ENCODE measurements around the gene LRPPRC. TPM values are rescaled to one million over a fixed set of nuclear protein-coding genes. Genes with fewer than 3 reads are reported as not detected.

The LRPPRC gene
- total RNA-seq, 1 donor from 2014 or later, result 106 TPM

GRCh38 chr2:43984533-43984932, 11.3 kb downstream of the LRPPRC start:
- DNase-seq (ENCODE audit: low spot score in 2 of 2) (no peak), FAIRE-seq (no peak)

- no peak for FAIRE-seq
Observed at GRCh38 chr2:43980902-43981301, 14.9 kb downstream of the LRPPRC start.

GRCh38 chr2:43977677-43978375, 18.0 kb downstream of the LRPPRC start:
- no peak for DNase-seq (ENCODE audit: low spot score in 2 of 2)
- FAIRE-seq, result no peak

More at GRCh38 chr2:43980902-43981301, 14.9 kb downstream of the LRPPRC start:
- no peak for DNase-seq (ENCODE audit: low spot score in 2 of 2)

- DNase-seq (ENCODE audit: low spot score in 2 of 2) (no peak), FAIRE-seq (no peak)
Observed at GRCh38 chr2:43960921-43961320, 34.9 kb downstream of the LRPPRC start.

GRCh38 chr2:43958397-43959275, 37.2 kb downstream of the LRPPRC start:
- no peak for FAIRE-seq
- no peak for DNase-seq (ENCODE audit: low spot score in 2 of 2)

GRCh38 chr2:43950383-43951008, 45.3 kb downstream of the LRPPRC start:
- FAIRE-seq, result peak; percentile 90
- peak in 1 of 2 donors; percentile 4 for DNase-seq (ENCODE audit: low spot score in 2 of 2)

GRCh38 chr2:43948370-43948769, 47.4 kb downstream of the LRPPRC start:
- FAIRE-seq (no peak), DNase-seq (ENCODE audit: low spot score in 2 of 2) (no peak)

GRCh38 chr2:43946685-43947084, 49.1 kb downstream of the LRPPRC start:
- FAIRE-seq, result no peak

GRCh38 chr2:43945439-43945838, 50.4 kb downstream of the LRPPRC start:
- DNase-seq (ENCODE audit: low spot score in 2 of 2) (no peak), FAIRE-seq (no peak)

More at GRCh38 chr2:43946685-43947084, 49.1 kb downstream of the LRPPRC start:
- DNase-seq (ENCODE audit: low spot score in 2 of 2), result no peak

GRCh38 chr2:43944915-43945314, 50.9 kb downstream of the LRPPRC start:
- DNase-seq (ENCODE audit: low spot score in 2 of 2) (no peak), FAIRE-seq (no peak)

- DNase-seq (ENCODE audit: low spot score in 2 of 2), result no peak
- FAIRE-seq, result no peak
Observed at GRCh38 chr2:43943809-43944452, 51.9 kb downstream of the LRPPRC start.

- FAIRE-seq, result no peak
- no peak for DNase-seq (ENCODE audit: low spot score in 2 of 2)
Observed at GRCh38 chr2:43943323-43943722, 52.5 kb downstream of the LRPPRC start.

- DNase-seq (ENCODE audit: low spot score in 2 of 2) (no peak), FAIRE-seq (no peak)
Observed at GRCh38 chr2:43942881-43943280, 52.9 kb downstream of the LRPPRC start.

- DNase-seq (ENCODE audit: low spot score in 2 of 2), result no peak
Observed at GRCh38 chr2:43941966-43942365, 53.8 kb downstream of the LRPPRC start.

GRCh38 chr2:43941359-43941758, 54.4 kb downstream of the LRPPRC start:
- FAIRE-seq (no peak), DNase-seq (ENCODE audit: low spot score in 2 of 2) (no peak)

More at GRCh38 chr2:43941966-43942365, 53.8 kb downstream of the LRPPRC start:
- FAIRE-seq, result no peak

- DNase-seq (ENCODE audit: low spot score in 2 of 2) (no peak), FAIRE-seq (no peak)
Observed at GRCh38 chr2:43939695-43940256, 56.0 kb downstream of the LRPPRC start.

- DNase-seq (ENCODE audit: low spot score in 2 of 2) (no peak), FAIRE-seq (no peak)
Observed at GRCh38 chr2:43937269-43937820, 58.4 kb downstream of the LRPPRC start.

GRCh38 chr2:43934567-43934966, 61.2 kb downstream of the LRPPRC start:
- no peak for DNase-seq (ENCODE audit: low spot score in 2 of 2)
- FAIRE-seq, result no peak

- FAIRE-seq (no peak), DNase-seq (ENCODE audit: low spot score in 2 of 2) (no peak)
Observed at GRCh38 chr2:43931293-43931692, 64.5 kb downstream of the LRPPRC start.

- FAIRE-seq (no peak), DNase-seq (ENCODE audit: low spot score in 2 of 2) (no peak)
Observed at GRCh38 chr2:43927442-43927841, 68.3 kb downstream of the LRPPRC start.
